H9 (cell line): ENCODE measurements around the gene C2orf72. TPM values are rescaled to one million over a fixed set of nuclear protein-coding genes. Genes with fewer than 3 reads are reported as not detected.

Experiments used
- DNase-seq: peaks from one replicate; pipeline ENCODE4 v3.0.0-alpha.2; 2017
- H2AFZ ChIP-seq: one replicate; pipeline ENCODE4 v1.6.1; 2013; ENCODE audit warnings: mild to moderate bottlenecking, low read length, control low read depth, moderate library complexity
- H2AK5ac ChIP-seq: 2 replicates; pipeline ENCODE4 v1.6.1; 2013; ENCODE audit warnings: low read length, control low read depth, mixed read lengths; ENCODE audit not compliant: insufficient read length
- H2BK120ac ChIP-seq: one replicate; pipeline ENCODE4 v1.6.1; 2013; ENCODE audit warnings: low read depth, mild to moderate bottlenecking, low read length, control low read depth, inconsistent platforms; ENCODE audit not compliant: poor library complexity, severe bottlenecking
- H2BK12ac ChIP-seq: 2 replicates; pipeline ENCODE4 v1.6.1; 2013; ENCODE audit warnings: low read length, control low read depth, mixed read lengths, low read depth; ENCODE audit not compliant: insufficient read length
- H2BK15ac ChIP-seq: 2 replicates; pipeline ENCODE4 v1.6.1; 2013; ENCODE audit warnings: low read depth, low read length, control low read depth
- H2BK20ac ChIP-seq: one replicate; pipeline ENCODE4 v1.6.1; 2013; ENCODE audit warnings: low read depth, mild to moderate bottlenecking, low read length, control low read depth, inconsistent platforms; ENCODE audit not compliant: poor library complexity, severe bottlenecking
- H2BK5ac ChIP-seq: 2 replicates; pipeline ENCODE4 v1.6.1; 2013; ENCODE audit warnings: low read length, control low read depth, mixed read lengths; ENCODE audit not compliant: insufficient read length
- H3K14ac ChIP-seq: 2 replicates; pipeline ENCODE4 v1.6.1; 2013; ENCODE audit warnings: low read length, control low read depth; ENCODE audit not compliant: insufficient read depth
- H3K18ac ChIP-seq: 2 replicates; pipeline ENCODE4 v1.6.1; 2013; ENCODE audit warnings: low read depth, mild to moderate bottlenecking, mixed read lengths, low read length, control low read depth; ENCODE audit not compliant: insufficient read length
- H3K23ac ChIP-seq: 2 replicates; pipeline ENCODE4 v1.6.1; 2013; ENCODE audit warnings: low read length, control low read depth, mixed read lengths, low read depth; ENCODE audit not compliant: insufficient read length
- H3K23me2 ChIP-seq: 2 replicates; pipeline ENCODE4 v1.6.1; 2013; ENCODE audit warnings: low read depth, mild to moderate bottlenecking, mixed read lengths, low read length, control low read depth; ENCODE audit not compliant: insufficient read length, poor library complexity, severe bottlenecking
- H3K27ac ChIP-seq: 2 replicates; pipeline ENCODE4 v1.5.1; 2013; ENCODE audit warnings: low read length, control low read depth, mixed read lengths, low read depth; ENCODE audit not compliant: insufficient read length
- H3K27me3 ChIP-seq: 2 replicates; pipeline ENCODE4 v1.6.1; 2013; ENCODE audit warnings: low read length, control low read depth, inconsistent platforms; ENCODE audit not compliant: insufficient read depth
- H3K4ac ChIP-seq: 2 replicates; pipeline ENCODE4 v1.6.1; 2013; ENCODE audit warnings: low read depth, mild to moderate bottlenecking, control low read depth, inconsistent platforms, low read length, moderate library complexity
- H3K4me1 ChIP-seq: 2 replicates; pipeline ENCODE4 v1.6.1; 2013; ENCODE audit warnings: low read length, control low read depth, inconsistent platforms; ENCODE audit not compliant: insufficient read depth
- H3K4me2 ChIP-seq: 2 replicates; pipeline ENCODE4 v1.6.1; 2013; ENCODE audit warnings: low read length, control low read depth, mixed read lengths; ENCODE audit not compliant: insufficient read length, insufficient read depth
- H3K56ac ChIP-seq: 2 replicates; pipeline ENCODE4 v1.6.1; 2013; ENCODE audit warnings: low read depth, mild to moderate bottlenecking, mixed read lengths, low read length, control low read depth; ENCODE audit not compliant: insufficient read length
- H3K79me1 ChIP-seq: 2 replicates; pipeline ENCODE4 v1.6.1; 2013; ENCODE audit warnings: low read depth, mild to moderate bottlenecking, moderate library complexity, low read length, control low read depth, inconsistent platforms; ENCODE audit not compliant: insufficient read depth, poor library complexity, severe bottlenecking
- H3K79me2 ChIP-seq: 2 replicates; pipeline ENCODE4 v1.6.1; 2013; ENCODE audit warnings: low read length, control low read depth, inconsistent platforms; ENCODE audit not compliant: insufficient read depth
- H3K9ac ChIP-seq: 2 replicates; pipeline ENCODE4 v1.6.1; 2013; ENCODE audit warnings: low read length, control low read depth, mixed read lengths; ENCODE audit not compliant: insufficient read length; ENCODE audit errors: extremely low read depth
- H3K9me3 ChIP-seq: one replicate; pipeline ENCODE4 v1.6.1; 2013; ENCODE audit warnings: low read depth, low read length, inconsistent platforms; ENCODE audit not compliant: control insufficient read depth
- H3T11ph ChIP-seq: one replicate; pipeline ENCODE4 v1.6.1; 2013; ENCODE audit warnings: mild to moderate bottlenecking, low read length, control low read depth, inconsistent platforms
- H4K20me1 ChIP-seq: one replicate; pipeline ENCODE4 v1.6.1; 2013; ENCODE audit not compliant: control insufficient read depth, insufficient read length, insufficient read depth
- H4K5ac ChIP-seq: 2 replicates; pipeline ENCODE4 v1.6.1; 2013; ENCODE audit warnings: low read depth, mild to moderate bottlenecking, mixed read lengths, low read length, control low read depth; ENCODE audit not compliant: insufficient read length
- H4K8ac ChIP-seq: replicated peaks from 2 replicates; pipeline ENCODE4 v1.6.1; 2013; ENCODE audit warnings: low read length, control low read depth, mixed read lengths, low read depth; ENCODE audit not compliant: insufficient read length
- H4K91ac ChIP-seq: 2 replicates; pipeline ENCODE4 v1.6.1; 2013; ENCODE audit warnings: low read depth, mild to moderate bottlenecking, moderate library complexity, mixed read lengths, low read length, control low read depth; ENCODE audit not compliant: insufficient read length
- H3K27ac Mint-ChIP-seq, 3 experiments: 2 replicates in 2 of 3; 3 replicates in 1 of 3; pipeline ENCODE4 v1.8.0; 2020 to 2021; ENCODE audit warnings: mixed read lengths in 3 of 3, mild to moderate bottlenecking in 1 of 3, moderate library complexity in 1 of 3
- H3K27me3 Mint-ChIP-seq: 2 replicates; pipeline ENCODE4 v1.8.0; 2021; ENCODE audit warnings: low read depth, mild to moderate bottlenecking, moderate library complexity, mixed read lengths
- H3K36me3 Mint-ChIP-seq, 3 experiments: 2 replicates in 2 of 3; 3 replicates in 1 of 3; pipeline ENCODE4 v1.8.0; 2020 to 2021; ENCODE audit warnings: low read depth in 3 of 3, mixed read lengths in 3 of 3; ENCODE audit not compliant: insufficient read depth in 1 of 3
- H3K4me1 Mint-ChIP-seq, 2 experiments: 2 replicates each; pipeline ENCODE4 v1.8.0; 2020; ENCODE audit warnings: mixed read lengths in 2 of 2
- H3K4me3 Mint-ChIP-seq, 2 experiments: 2 replicates in 1 of 2; 3 replicates in 1 of 2; pipeline ENCODE4 v1.8.0; 2020 to 2021; ENCODE audit warnings: mild to moderate bottlenecking in 2 of 2, mixed read lengths in 2 of 2, moderate library complexity in 1 of 2
- H3K9me3 Mint-ChIP-seq, 2 experiments: 2 replicates in 1 of 2; 3 replicates in 1 of 2; pipeline ENCODE4 v1.8.0; 2020; ENCODE audit warnings: mild to moderate bottlenecking in 2 of 2, mixed read lengths in 2 of 2, moderate library complexity in 1 of 2
- WGBS: extraction: QIAGEN DNeasy Blood & Tissue Kit; methylation state at CpG from one replicate; pipeline ENCODE4 v1.1.7; 2013; ENCODE audit warnings: missing lambda C conversion rate, low lambda C conversion rate, mixed read lengths; ENCODE audit not compliant: insufficient read length; ENCODE audit errors: extremely low coverage; 5-methylcytosine and 5-hydroxymethylcytosine counted together
- total RNA-seq: library from RNA; stranded (reverse); gene quantifications from 2 replicates; pipeline ENCODE4 v1.2.1, GENCODE V29; 2021
- TF ChIP-seq, protein P1 (sequence below): fragments of 200-600 bp; sonication (generic); conservative IDR thresholded peaks from 3 replicates; pipeline ENCODE4 v1.8.0; 2021; ENCODE audit warnings: antibody characterized with exemption, mild to moderate bottlenecking

Gene C2orf72
- total RNA-seq, 1 experiment from 2014 or later: 1.0 TPM

GRCh38 chr2:231017231-231017598 lies 20.1 kb upstream of the C2orf72 start:
- no peak overlapping the region for H2BK120ac ChIP-seq

More at GRCh38 chr2:231017231-231017598, 20.1 kb upstream of the C2orf72 start:
- Mint-ChIP-seq H3K36me3 (peaks cover 0 to 4% (median 0%) of the 10 kb centered on the region in 3 experiments; a peak in 1 of 7 replicates), H3K9me3 (no peaks in the 10 kb centered on the region; a peak in 2 of 5 replicates), H3K4me3 (no peak overlapping the region), H3K27ac (no peak overlapping the region), H3K4me1 (peaks cover 23 to 30% of the 10 kb centered on the region in 2 experiments), H3K27me3 (peaks cover 28% of the 10 kb centered on the region)
- Histone ChIP-seq H2BK20ac (no peak overlapping the region), H3K4ac (no peak overlapping the region), H3K9ac (no peak overlapping the region), H3T11ph (no peak overlapping the region), H3K56ac (no peak overlapping the region), H3K23ac (no peak overlapping the region), H3K4me2 (no peak overlapping the region), H4K91ac (no peak overlapping the region), H2BK15ac (no peak overlapping the region), H4K5ac (no peak overlapping the region), H2AFZ (no peak overlapping the region), H3K14ac (no peak overlapping the region), H2BK5ac (no peak overlapping the region), H3K4me1 (no peaks in the 10 kb centered on the region), H2AK5ac (no peak overlapping the region), H3K79me2 (no peaks in the 10 kb centered on the region), H3K27ac (no peak overlapping the region), H3K23me2 (no peaks in the 10 kb centered on the region), H4K20me1 (no peaks in the 10 kb centered on the region), H3K9me3 (no peaks in the 10 kb centered on the region), H3K27me3 (no peaks in the 10 kb centered on the region; the same call in 1 of the 2 replicates), H4K8ac (no peak overlapping the region), H3K79me1 (no peaks in the 10 kb centered on the region), H3K18ac (no peak overlapping the region), H2BK12ac (no peak overlapping the region)
- TF ChIP-seq, protein P1, sequence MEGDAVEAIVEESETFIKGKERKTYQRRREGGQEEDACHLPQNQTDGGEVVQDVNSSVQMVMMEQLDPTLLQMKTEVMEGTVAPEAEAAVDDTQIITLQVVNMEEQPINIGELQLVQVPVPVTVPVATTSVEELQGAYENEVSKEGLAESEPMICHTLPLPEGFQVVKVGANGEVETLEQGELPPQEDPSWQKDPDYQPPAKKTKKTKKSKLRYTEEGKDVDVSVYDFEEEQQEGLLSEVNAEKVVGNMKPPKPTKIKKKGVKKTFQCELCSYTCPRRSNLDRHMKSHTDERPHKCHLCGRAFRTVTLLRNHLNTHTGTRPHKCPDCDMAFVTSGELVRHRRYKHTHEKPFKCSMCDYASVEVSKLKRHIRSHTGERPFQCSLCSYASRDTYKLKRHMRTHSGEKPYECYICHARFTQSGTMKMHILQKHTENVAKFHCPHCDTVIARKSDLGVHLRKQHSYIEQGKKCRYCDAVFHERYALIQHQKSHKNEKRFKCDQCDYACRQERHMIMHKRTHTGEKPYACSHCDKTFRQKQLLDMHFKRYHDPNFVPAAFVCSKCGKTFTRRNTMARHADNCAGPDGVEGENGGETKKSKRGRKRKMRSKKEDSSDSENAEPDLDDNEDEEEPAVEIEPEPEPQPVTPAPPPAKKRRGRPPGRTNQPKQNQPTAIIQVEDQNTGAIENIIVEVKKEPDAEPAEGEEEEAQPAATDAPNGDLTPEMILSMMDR: 0 out of 3 replicates have a peak, but pooled peaks have one; percentile 16
- no peak for DNase-seq
- whole genome bisulfite sequencing: no CpG with 5 or more reads among the region's 4 CpGs
